HepG2 (cell line): ENCODE results near the gene ERC1.

Source experiments
- SP1 ChIP-seq, 2 experiments: fragments of 450-650 bp in 1 of 2; sonication (generic) in 1 of 2; formaldehyde crosslinking in 1 of 2; IDR thresholded peaks; 2 replicates each; pipeline versions ENCODE4 v1.4.0 to v1.6.1; 2016 to 2020; ENCODE audit warnings: missing genetic modification reagents in 1 of 2
- ZNF274 ChIP-seq: sonication (generic); formaldehyde crosslinking; IDR thresholded peaks from 2 replicates; pipeline ENCODE4 v1.5.1; 2020; ENCODE audit warnings: mild to moderate bottlenecking, missing genetic modification reagents
- ZSCAN31 ChIP-seq: sonication (generic); formaldehyde crosslinking; IDR thresholded peaks from 2 replicates; pipeline ENCODE4 v1.5.0; 2020; ENCODE audit warnings: low read depth, mild to moderate bottlenecking, missing genetic modification reagents
- TF ChIP-seq, protein P1 (sequence below): sonication (generic); formaldehyde crosslinking; IDR thresholded peaks from 2 replicates; pipeline ENCODE4 v1.4.0; 2020; ENCODE audit warnings: mild to moderate bottlenecking, missing genetic modification reagents
- TF ChIP-seq, protein P2 (sequence below): sonication (generic); formaldehyde crosslinking; IDR thresholded peaks from 2 replicates; pipeline ENCODE4 v1.8.1; 2022; ENCODE audit warnings: mild to moderate bottlenecking, missing genetic modification reagents
- TF ChIP-seq, protein P3 (sequence below): sonication (generic); formaldehyde crosslinking; IDR thresholded peaks from 2 replicates; pipeline ENCODE4 v1.4.0; 2020; ENCODE audit warnings: missing genetic modification reagents

DNA sequence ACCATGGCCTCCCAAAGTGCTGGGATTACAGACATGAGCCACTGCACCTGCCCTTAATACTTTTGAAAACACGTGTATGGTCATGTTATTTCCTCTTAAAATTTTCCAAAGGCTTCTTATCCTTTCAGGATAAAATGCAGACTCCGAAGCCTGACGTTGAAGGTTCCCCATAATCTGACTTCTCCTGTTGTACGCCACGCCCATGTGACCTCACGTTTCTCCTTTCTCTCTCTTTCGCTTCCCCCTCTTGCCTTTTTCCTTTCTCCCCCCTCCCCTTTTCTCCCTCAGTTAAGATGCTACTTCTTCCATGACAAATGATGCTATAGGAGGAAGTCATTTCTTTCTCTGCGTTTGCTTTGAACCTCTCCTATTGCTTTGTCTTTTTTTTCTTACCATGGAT lies 337.4 kb downstream of the ERC1 start:
- TF ChIP-seq, protein P1, sequence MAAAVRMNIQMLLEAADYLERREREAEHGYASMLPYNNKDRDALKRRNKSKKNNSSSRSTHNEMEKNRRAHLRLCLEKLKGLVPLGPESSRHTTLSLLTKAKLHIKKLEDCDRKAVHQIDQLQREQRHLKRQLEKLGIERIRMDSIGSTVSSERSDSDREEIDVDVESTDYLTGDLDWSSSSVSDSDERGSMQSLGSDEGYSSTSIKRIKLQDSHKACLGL (CRISPR knock-in tag) = no peak
- TF ChIP-seq ZSCAN31 (no peak), ZNF274 (CRISPR knock-in tag) (no peak), SP1 (IDR thresholded peaks at IDR 0.05) (no peak), SP1 (CRISPR knock-in tag; IDR thresholded peaks at IDR 0.05) (no peak)
- TF ChIP-seq, protein P2, sequence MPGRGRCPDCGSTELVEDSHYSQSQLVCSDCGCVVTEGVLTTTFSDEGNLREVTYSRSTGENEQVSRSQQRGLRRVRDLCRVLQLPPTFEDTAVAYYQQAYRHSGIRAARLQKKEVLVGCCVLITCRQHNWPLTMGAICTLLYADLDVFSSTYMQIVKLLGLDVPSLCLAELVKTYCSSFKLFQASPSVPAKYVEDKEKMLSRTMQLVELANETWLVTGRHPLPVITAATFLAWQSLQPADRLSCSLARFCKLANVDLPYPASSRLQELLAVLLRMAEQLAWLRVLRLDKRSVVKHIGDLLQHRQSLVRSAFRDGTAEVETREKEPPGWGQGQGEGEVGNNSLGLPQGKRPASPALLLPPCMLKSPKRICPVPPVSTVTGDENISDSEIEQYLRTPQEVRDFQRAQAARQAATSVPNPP (CRISPR knock-in tag) = no peak
- TF ChIP-seq, protein P3, sequence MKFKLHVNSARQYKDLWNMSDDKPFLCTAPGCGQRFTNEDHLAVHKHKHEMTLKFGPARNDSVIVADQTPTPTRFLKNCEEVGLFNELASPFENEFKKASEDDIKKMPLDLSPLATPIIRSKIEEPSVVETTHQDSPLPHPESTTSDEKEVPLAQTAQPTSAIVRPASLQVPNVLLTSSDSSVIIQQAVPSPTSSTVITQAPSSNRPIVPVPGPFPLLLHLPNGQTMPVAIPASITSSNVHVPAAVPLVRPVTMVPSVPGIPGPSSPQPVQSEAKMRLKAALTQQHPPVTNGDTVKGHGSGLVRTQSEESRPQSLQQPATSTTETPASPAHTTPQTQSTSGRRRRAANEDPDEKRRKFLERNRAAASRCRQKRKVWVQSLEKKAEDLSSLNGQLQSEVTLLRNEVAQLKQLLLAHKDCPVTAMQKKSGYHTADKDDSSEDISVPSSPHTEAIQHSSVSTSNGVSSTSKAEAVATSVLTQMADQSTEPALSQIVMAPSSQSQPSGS (CRISPR knock-in tag) = no peak
